Neuronal stem cell (in vitro differentiated cells): Measurements from ENCODE around the gene THRSP.
"Not testable (repeated sequence)": the region's sequence is repeated elsewhere in the genome, so short reads cannot be mapped to it uniquely, and the experiment has no call there.

ENCODE experiments used
- DNase-seq: peaks from one replicate; pipeline ENCODE4 v3.0.0-alpha.2; 2013; ENCODE audit warnings: low spot score
- H2AFZ ChIP-seq: one replicate; pipeline ENCODE4 v1.6.1; 2013; ENCODE audit warnings: mild to moderate bottlenecking, low read length, inconsistent platforms
- H2AK5ac ChIP-seq: 2 replicates; pipeline ENCODE4 v1.6.1; 2013; ENCODE audit warnings: low read depth, mild to moderate bottlenecking, inconsistent platforms, low read length, moderate library complexity, mixed read lengths
- H2BK120ac ChIP-seq: 2 replicates; pipeline ENCODE4 v1.6.1; 2013; ENCODE audit warnings: low read depth, mild to moderate bottlenecking, inconsistent platforms, low read length, moderate library complexity, mixed read lengths
- H2BK12ac ChIP-seq: one replicate; pipeline ENCODE4 v1.6.1; 2013; ENCODE audit warnings: low read length, inconsistent platforms
- H2BK15ac ChIP-seq: 2 replicates; pipeline ENCODE4 v1.6.1; 2013; ENCODE audit warnings: mild to moderate bottlenecking, low read length, inconsistent platforms, mixed read lengths
- H2BK5ac ChIP-seq: one replicate; pipeline ENCODE4 v1.6.1; 2013; ENCODE audit warnings: inconsistent platforms, mild to moderate bottlenecking, low read length, moderate library complexity
- H3K14ac ChIP-seq: one replicate; pipeline ENCODE4 v1.6.1; 2013; ENCODE audit warnings: low read length, inconsistent platforms
- H3K18ac ChIP-seq: 2 replicates; pipeline ENCODE4 v1.6.1; 2013; ENCODE audit warnings: low read length, inconsistent platforms
- H3K23ac ChIP-seq: 2 replicates; pipeline ENCODE4 v1.6.1; 2013; ENCODE audit warnings: low read depth, mild to moderate bottlenecking, mixed read lengths, low read length, inconsistent platforms; ENCODE audit not compliant: poor library complexity
- H3K27ac ChIP-seq: replicated peaks from 3 replicates; pipeline ENCODE4 v1.5.1; 2013; ENCODE audit warnings: low read length, inconsistent platforms
- H3K27me3 ChIP-seq, 3 experiments: 2 replicates each; pipeline ENCODE4 v1.6.1; 2013; ENCODE audit warnings: low read length in 3 of 3, mild to moderate bottlenecking in 2 of 3, inconsistent platforms in 1 of 3, low read depth in 1 of 3, mixed read lengths in 1 of 3, moderate library complexity in 1 of 3; ENCODE audit not compliant: control insufficient read depth in 3 of 3, insufficient read depth in 3 of 3
- H3K36me3 ChIP-seq, 2 donors: replicated peaks in 1 of 2; 2 replicates each; pipeline ENCODE4 v1.6.1; 2013; ENCODE audit warnings: low read length in 2 of 2; ENCODE audit not compliant: control insufficient read depth in 2 of 2, insufficient read depth in 2 of 2
- H3K4ac ChIP-seq: 2 replicates; pipeline ENCODE4 v1.6.1; 2013; ENCODE audit warnings: inconsistent platforms, mild to moderate bottlenecking, low read length, moderate library complexity
- H3K4me1 ChIP-seq, 2 donors: 1 replicate in 1 of 2; 2 replicates in 1 of 2; pipeline ENCODE4 v1.6.1; 2013; ENCODE audit warnings: low read length in 2 of 2, low read depth in 1 of 2; ENCODE audit not compliant: control insufficient read depth in 2 of 2, insufficient read depth in 1 of 2
- H3K4me2 ChIP-seq: one replicate; pipeline ENCODE4 v1.6.1; 2013; ENCODE audit warnings: mild to moderate bottlenecking, low read length, inconsistent platforms; ENCODE audit not compliant: insufficient read depth, poor library complexity, severe bottlenecking
- H3K4me3 ChIP-seq, 2 donors: 2 replicates each; pipeline ENCODE4 v1.5.1; 2013; ENCODE audit warnings: low read length in 2 of 2, mild to moderate bottlenecking in 2 of 2, inconsistent platforms in 1 of 2, moderate library complexity in 1 of 2
- H3K79me1 ChIP-seq: one replicate; pipeline ENCODE4 v1.6.1; 2013; ENCODE audit warnings: low read depth, mild to moderate bottlenecking, inconsistent platforms, low read length, moderate library complexity
- H3K9ac ChIP-seq: one replicate; pipeline ENCODE4 v1.6.1; 2013; ENCODE audit warnings: mild to moderate bottlenecking, low read depth, low read length, inconsistent platforms; ENCODE audit not compliant: poor library complexity
- H3K9me3 ChIP-seq, 2 donors: replicated peaks in 1 of 2; 2 replicates each; pipeline versions ENCODE3 to v1.6.1; 2013; ENCODE audit warnings: low read length in 2 of 2, mild to moderate bottlenecking in 2 of 2, inconsistent platforms in 1 of 2, low read depth in 1 of 2, mixed read lengths in 1 of 2, moderate library complexity in 1 of 2; ENCODE audit not compliant: control insufficient read depth in 2 of 2, insufficient read depth in 1 of 2
- H4K8ac ChIP-seq: one replicate; pipeline ENCODE4 v1.6.1; 2013; ENCODE audit warnings: low read depth, mild to moderate bottlenecking, inconsistent platforms, low read length, moderate library complexity
- H4K91ac ChIP-seq: one replicate; pipeline ENCODE4 v1.6.1; 2013; ENCODE audit warnings: low read length, low read depth, mild to moderate bottlenecking, inconsistent platforms; ENCODE audit not compliant: poor library complexity
- WGBS, 2 donors: extraction: QIAGEN DNeasy Blood & Tissue Kit; methylation state at CpG; one replicate each; pipeline ENCODE4 v1.1.7; 2013; ENCODE audit warnings: missing lambda C conversion rate in 2 of 2, mixed read lengths in 1 of 2; ENCODE audit not compliant: insufficient read length in 2 of 2, insufficient replicate concordance in 1 of 2; ENCODE audit errors: extremely low coverage in 2 of 2; 5-methylcytosine and 5-hydroxymethylcytosine counted together

Gene THRSP

GRCh38 chr11:78039391-78039918, 24.2 kb upstream of the THRSP start:
- H2BK5ac ChIP-seq = no peak overlapping the region
- H3K4ac ChIP-seq = no peak overlapping the region
- H3K23ac ChIP-seq = no peak overlapping the region
- H3K27me3 ChIP-seq = no peaks in the 10 kb centered on the region
- H3K4me1 ChIP-seq = peaks cover 0 to 3% of the 10 kb centered on the region in 2 donors
- no peaks in the 10 kb centered on the region for H3K36me3 ChIP-seq
- H2AFZ ChIP-seq = peak overlapping the region; percentile 90
- WGBS, 2 donors = no CpG with 5 or more reads among the region's 4 CpGs
- no peaks in the 10 kb centered on the region for H3K9me3 ChIP-seq
- no peak overlapping the region for H2BK12ac ChIP-seq
- no peak overlapping the region for H4K91ac ChIP-seq
- H2AK5ac ChIP-seq = no peak overlapping the region
- H2BK15ac ChIP-seq = no peak overlapping the region
- H3K79me1 ChIP-seq = no peaks in the 10 kb centered on the region
- H3K18ac ChIP-seq = no peak overlapping the region
- no peak overlapping the region for H3K14ac ChIP-seq
- H3K9ac ChIP-seq = no peak overlapping the region
- no peak overlapping the region for H3K4me3 ChIP-seq
- no peak overlapping the region for H2BK120ac ChIP-seq
- no peak overlapping the region for H3K4me2 ChIP-seq
- H3K27ac ChIP-seq = no peak overlapping the region
- no peak for DNase-seq
- H4K8ac ChIP-seq = no peak overlapping the region

DNA sequence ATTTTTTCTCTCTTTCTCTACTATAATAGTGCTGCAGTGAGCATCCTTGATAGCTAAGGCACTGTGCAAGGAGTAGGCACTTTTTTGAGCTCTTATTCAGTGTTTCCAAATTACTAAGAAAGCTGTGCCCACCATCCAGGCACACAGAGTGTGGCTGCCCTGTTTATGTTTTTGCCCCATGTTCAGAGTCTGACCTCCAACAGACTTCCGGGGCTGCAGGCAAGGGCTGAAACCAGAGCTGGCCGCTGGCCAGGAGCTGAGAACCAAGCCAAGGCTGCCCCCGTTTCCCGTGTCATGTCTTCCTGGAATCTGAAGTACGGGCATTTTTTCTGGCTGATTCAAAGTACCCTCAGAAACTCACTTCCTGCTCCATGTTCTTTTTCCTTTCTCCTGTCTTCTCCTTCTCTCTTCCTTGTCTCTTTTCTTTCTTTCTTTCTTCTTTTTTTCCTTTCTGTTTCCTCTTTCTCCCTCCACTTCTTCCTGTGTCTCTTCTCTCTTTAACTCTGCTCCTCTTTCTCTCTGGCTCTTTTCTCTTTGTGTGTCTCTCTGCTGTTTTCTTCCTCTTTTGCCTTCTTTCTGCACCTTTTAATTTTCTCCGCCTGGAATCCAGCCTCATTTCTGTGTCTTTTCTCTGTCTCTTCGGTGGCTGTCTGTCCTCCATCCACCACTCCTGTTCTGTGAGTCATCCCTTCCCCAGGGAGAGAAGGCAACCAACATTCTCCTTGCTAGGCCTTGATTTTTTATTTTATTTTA, 23.6 kb upstream of the THRSP start:
- Histone ChIP-seq H3K14ac (no peak overlapping the region), H3K4me1 (peaks cover 0 to 3% of the 10 kb centered on the region in 2 donors), H3K23ac (no peak overlapping the region), H3K27ac (no peak overlapping the region), H3K79me1 (no peaks in the 10 kb centered on the region), H3K36me3 (no peaks in the 10 kb centered on the region), H2AFZ (peak overlapping the region; percentile 90), H2BK12ac (no peak overlapping the region), H3K18ac (no peak overlapping the region), H2BK15ac (no peak overlapping the region), H3K4me2 (no peak overlapping the region), H3K9ac (no peak overlapping the region), H3K4me3 (no peak overlapping the region), H3K27me3 (no peaks in the 10 kb centered on the region), H2BK5ac (no peak overlapping the region), H3K4ac (no peak overlapping the region), H3K9me3 (peaks cover 0 to 4% of the 10 kb centered on the region in 2 donors), H2AK5ac (no peak overlapping the region), H4K8ac (no peak overlapping the region), H4K91ac (no peak overlapping the region), H2BK120ac (no peak overlapping the region)
- no peak for DNase-seq
- no CpG with 5 or more reads among the region's 7 CpGs for WGBS, 2 donors

GRCh38 chr11:78040691-78041379, 22.8 kb upstream of the THRSP start:
- H3K9ac ChIP-seq = no peak overlapping the region
- H4K91ac ChIP-seq = no peak overlapping the region
- no peak overlapping the region for H3K4ac ChIP-seq
- no peak overlapping the region for H4K8ac ChIP-seq
- no CpG with 5 or more reads among the region's 15 CpGs for WGBS, 2 donors
- H2AK5ac ChIP-seq = no peak overlapping the region
- no peak overlapping the region for H3K4me3 ChIP-seq
- H2BK15ac ChIP-seq = no peak overlapping the region
- no peaks in the 10 kb centered on the region for H3K36me3 ChIP-seq
- no peaks in the 10 kb centered on the region for H3K79me1 ChIP-seq
- no peak for DNase-seq
- H3K4me1 ChIP-seq = peaks cover 1 to 3% of the 10 kb centered on the region in 2 donors
- no peak overlapping the region for H2BK120ac ChIP-seq
- H2AFZ ChIP-seq = peak overlapping the region; percentile 26
- no peak overlapping the region for H3K14ac ChIP-seq
- peak overlapping the region; percentile 1 for H3K18ac ChIP-seq
- no peak overlapping the region for H2BK12ac ChIP-seq
- H3K9me3 ChIP-seq = peaks cover 0 to 5% of the 10 kb centered on the region in 2 donors
- H3K27me3 ChIP-seq = no peaks in the 10 kb centered on the region
- H2BK5ac ChIP-seq = no peak overlapping the region
- no peak overlapping the region for H3K23ac ChIP-seq
- H3K4me2 ChIP-seq = no peak overlapping the region
- H3K27ac ChIP-seq = no peak overlapping the region

- H3K9me3 ChIP-seq, H3K36me3 ChIP-seq, H3K27me3 ChIP-seq, H3K4me1 ChIP-seq, H4K91ac ChIP-seq, H4K8ac ChIP-seq, H2BK12ac ChIP-seq, H3K4me3 ChIP-seq, H3K18ac ChIP-seq, H3K9ac ChIP-seq, H3K79me1 ChIP-seq, H3K23ac ChIP-seq, H2BK5ac ChIP-seq, H3K27ac ChIP-seq, H2BK120ac ChIP-seq, H2BK15ac ChIP-seq, H3K4me2 ChIP-seq, H3K4ac ChIP-seq, H3K14ac ChIP-seq, DNase-seq, H2AK5ac ChIP-seq: not testable (repeated sequence)
- H2AFZ ChIP-seq = peak overlapping the region; percentile 67
- WGBS, 2 donors = no CpG with 5 or more reads among the region's 8 CpGs
These were observed 22.3 kb upstream of the THRSP start for GRCh38 chr11:78041380-78041719.
